GM12873 (cell line): ENCODE measurements around the gene ADGRL1.

Source experiments
- TF ChIP-seq, protein P1 (sequence below): IDR thresholded peaks from 2 replicates; pipeline ENCODE4 v1.5.1; 2012; ENCODE audit warnings: low read depth, mild to moderate bottlenecking, moderate library complexity, low read length, control low read depth; ENCODE audit not compliant: insufficient read depth; ENCODE audit errors: missing control alignments

The ADGRL1 gene

DNA sequence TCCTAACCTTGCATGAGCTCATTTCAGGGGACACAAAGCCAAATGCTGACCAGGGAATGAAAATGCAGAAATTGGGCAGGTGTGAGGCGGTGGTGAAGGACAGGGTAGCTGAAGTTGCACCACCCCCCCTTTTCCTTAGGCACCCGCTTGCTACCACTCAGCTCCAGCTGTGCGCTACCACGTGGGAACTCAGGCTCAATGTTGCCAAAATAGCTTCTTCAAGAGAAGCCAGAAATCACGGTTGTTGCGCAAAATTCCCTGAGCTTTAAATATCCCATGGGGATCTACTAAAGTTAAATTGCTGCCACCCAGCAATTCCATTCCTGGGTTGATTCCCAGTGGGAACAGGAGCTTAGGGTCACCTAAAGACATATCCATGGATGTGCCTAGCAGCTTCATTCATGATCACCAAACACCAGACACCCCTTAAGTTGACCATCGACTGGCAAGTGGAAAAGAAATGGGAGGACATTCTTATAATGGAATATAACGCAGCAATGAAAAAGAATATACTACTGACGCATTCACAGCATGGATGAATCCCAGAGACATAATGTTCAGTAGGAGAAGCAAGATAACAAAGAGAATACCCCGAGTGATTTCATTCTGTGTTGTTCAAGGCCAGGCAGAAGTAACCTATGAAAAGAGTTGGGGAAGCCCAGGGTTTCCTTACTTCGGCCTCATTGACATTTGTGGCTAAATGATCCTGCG, 12.8 kb upstream of the ADGRL1 start:
- TF ChIP-seq, protein P1, sequence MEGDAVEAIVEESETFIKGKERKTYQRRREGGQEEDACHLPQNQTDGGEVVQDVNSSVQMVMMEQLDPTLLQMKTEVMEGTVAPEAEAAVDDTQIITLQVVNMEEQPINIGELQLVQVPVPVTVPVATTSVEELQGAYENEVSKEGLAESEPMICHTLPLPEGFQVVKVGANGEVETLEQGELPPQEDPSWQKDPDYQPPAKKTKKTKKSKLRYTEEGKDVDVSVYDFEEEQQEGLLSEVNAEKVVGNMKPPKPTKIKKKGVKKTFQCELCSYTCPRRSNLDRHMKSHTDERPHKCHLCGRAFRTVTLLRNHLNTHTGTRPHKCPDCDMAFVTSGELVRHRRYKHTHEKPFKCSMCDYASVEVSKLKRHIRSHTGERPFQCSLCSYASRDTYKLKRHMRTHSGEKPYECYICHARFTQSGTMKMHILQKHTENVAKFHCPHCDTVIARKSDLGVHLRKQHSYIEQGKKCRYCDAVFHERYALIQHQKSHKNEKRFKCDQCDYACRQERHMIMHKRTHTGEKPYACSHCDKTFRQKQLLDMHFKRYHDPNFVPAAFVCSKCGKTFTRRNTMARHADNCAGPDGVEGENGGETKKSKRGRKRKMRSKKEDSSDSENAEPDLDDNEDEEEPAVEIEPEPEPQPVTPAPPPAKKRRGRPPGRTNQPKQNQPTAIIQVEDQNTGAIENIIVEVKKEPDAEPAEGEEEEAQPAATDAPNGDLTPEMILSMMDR: no peak

DNA sequence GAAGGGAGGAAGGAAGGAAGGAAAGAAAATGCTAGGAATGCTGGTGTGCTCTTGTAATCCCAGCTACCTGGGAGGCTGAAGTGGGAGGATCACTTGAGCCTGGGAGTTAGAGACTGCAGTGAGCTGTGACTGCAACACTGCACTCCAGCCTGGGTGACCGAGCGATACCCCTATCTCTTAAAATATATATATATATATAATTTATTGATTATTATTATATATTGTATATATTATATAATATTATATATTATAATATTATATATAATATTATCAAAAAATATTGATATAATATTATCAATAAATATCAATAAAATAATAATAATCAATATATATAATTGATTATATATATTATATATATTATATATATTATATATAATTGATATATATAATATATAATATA, 8.6 kb upstream of the ADGRL1 start:
- TF ChIP-seq, protein P1: no peak

DNA sequence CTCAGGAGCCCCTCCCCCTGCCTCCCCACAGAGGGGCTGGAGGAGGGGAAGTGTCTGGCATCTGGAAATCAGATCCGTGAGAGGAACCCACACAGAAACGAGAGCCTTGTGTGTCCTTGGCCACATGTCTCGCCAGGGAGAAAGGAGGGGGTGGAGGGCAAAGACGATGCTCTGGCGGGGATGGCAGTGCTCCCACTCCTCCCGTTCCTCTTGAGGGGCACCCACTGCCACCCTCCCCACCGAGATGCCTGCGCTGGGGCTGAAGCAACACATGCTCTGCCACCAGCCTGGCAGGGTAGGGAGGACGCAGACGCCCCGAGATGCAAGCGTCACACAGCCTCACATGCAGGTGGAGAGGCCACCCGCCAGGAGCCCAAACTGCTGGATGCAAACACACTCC, 2.8 kb downstream of the ADGRL1 start:
- TF ChIP-seq, protein P1: no peak

DNA sequence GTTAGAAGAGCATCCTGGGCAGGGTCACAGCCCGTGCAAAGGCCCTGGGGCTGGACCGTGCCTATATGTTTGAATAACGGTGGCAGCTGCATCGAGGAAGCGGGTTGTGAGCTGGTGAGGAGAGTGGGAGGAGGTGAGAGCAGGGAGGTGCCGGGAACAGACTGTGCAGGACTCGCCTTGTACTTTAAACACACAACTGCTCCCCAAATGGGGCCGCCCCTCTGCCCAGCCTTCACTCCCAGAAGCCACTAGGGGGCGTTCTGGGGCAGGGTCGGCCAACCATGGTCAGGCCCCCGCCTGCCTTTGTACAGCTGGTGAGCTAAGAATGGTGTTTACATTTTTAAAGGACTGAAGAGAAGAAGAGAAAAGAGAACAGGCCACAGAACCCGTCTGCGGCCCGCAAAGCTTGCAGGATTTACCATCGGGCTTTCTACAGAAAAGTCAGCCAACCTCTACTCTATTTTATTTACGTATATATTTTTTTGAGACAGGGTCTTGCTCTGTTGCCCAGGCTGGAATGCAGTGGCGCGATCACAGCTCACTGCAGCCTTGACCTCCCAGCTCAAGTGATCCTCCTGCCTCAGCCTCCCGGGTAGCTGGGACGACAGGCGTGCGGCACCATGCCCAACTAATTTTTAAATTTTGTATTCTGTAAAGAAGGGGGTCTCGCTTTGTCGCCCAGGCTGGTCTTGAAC, 5.7 kb downstream of the ADGRL1 start:
- TF ChIP-seq, protein P1: peak; percentile 73

DNA sequence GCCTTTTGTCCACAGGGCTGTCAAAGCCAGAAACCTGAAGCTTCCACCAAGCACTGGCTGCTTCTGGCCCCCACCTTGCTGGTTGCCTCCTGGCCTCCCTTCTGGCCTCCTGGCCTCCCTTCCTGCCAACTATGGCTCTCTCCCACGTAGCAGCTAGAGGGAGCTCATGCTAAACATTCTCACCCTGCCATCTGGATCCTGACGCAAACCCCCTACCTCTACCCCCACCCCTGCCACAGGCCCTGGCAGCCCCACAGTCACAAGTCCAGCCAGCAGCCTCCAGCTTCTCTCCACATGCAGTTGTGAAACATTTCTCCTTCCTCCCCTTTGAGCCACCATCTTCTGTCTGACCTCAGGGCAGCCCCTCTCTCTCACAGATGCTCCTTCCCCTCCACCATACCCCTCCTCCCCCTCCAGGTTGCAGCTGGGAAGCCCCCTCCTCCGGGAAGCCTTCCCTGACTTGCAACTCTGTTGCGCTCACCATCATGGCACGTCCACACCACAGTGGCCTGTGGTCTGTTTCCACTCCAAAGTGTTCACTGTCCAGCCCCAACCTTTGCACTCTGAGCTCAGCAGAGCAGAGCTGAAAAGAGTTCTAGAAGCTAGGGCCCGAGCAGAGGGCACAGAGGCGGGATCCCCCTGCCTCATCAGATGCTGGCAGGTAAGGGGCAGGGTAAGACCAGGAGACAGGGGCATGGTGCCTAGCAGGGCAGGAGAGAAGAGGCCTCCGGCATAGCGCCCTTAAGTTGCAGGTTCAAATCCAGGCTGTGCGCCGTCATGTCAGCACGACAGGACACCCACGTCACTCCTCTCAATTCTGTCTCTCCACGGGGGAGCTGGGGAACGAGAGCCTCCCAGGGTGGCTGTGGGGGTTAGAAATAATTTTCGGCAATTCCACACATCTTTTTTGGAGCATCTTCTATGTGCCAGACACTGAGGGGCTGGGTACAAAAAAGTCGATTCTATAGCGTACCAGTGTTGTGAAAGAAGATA, 7.3 kb downstream of the ADGRL1 start:
- TF ChIP-seq, protein P1: peak; percentile 17

DNA sequence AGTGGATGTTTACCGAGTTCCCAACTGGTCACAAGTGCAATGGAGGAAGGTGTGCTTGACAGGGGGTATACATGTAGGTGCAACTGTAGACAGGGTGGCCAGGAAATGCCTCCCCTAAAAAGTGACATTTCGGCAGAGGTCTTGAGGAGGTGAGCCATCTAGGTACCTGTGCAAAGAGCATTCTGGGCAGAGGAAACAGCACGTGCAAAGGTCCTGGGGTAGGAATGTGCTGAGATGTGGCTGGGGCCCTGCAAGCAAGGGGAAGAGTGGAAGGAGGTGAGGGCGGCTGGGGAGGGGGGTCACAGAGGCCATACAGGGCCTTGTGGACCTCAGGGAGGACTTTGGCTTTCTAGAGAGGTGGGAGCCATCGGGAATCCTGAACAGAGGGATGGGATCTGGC, 8.1 kb downstream of the ADGRL1 start:
- TF ChIP-seq, protein P1: no peak

DNA sequence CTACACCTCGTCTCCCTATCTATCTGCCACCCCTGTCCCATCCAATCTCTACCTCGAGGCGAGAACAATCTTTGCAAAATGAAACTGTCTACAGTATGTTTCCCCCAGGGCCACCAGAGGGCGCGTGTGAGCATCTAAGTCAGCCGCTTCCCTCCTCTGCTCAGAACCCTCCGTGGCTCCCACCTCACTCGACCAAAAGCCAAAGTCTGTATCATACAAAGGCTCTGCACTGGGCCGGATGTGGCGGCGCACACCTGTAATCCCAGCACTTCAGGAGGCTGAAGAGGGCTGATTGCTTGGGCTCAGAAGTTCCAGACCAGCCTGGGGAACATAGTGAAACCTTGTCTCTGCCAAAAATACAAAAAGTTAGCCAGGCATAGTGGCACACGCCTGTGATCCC, 9.9 kb downstream of the ADGRL1 start:
- TF ChIP-seq, protein P1: peak; percentile 71
